Measurements from ENCODE around the gene PRSS8.

The PRSS8 gene

GRCh38 chr16:31118223-31119155 lies 17.0 kb downstream of the PRSS8 start:
- H3K27me3 ChIP-seq (replicated peaks in 2 of 5; ENCODE audit: control insufficient read depth in 4 of 5, insufficient read depth in 5 of 5, low read length in 4 of 5) = no peaks in the 10 kb centered on the region
- DNase-seq = no peak
- WGBS (ENCODE audit: insufficient coverage) = 53% methylated on average over 5 of the region's 9 CpGs
- H3K27ac ChIP-seq (ENCODE audit: insufficient read depth in 1 of 2, low read depth in 1 of 2, low read length in 2 of 2, poor library complexity in 1 of 2, severe bottlenecking in 2 of 2) = peak overlapping the region; percentile 51 to 88
- H3K9me3 ChIP-seq (ENCODE audit: control extremely low read depth in 1 of 5, control insufficient read depth in 4 of 5, insufficient read depth in 2 of 5, low read depth in 1 of 5, low read length in 4 of 5) = no peaks in the 10 kb centered on the region
- H3K4me3 ChIP-seq (ENCODE audit: control insufficient read depth in 1 of 7, extremely low read depth in 1 of 7, insufficient read depth in 4 of 7, low read depth in 2 of 7, low read length in 6 of 7) = peak overlapping the region; percentile 57 to 96 (median 87)
- peaks cover 7 to 31% (median 25%) of the 10 kb centered on the region in 4 experiments for H3K4me1 ChIP-seq (ENCODE audit: control extremely low read depth in 1 of 4, control insufficient read depth in 4 of 4, insufficient read depth in 4 of 4, low read length in 3 of 4)
- peaks cover 9 to 29% (median 20%) of the 10 kb centered on the region in 4 experiments for H3K36me3 ChIP-seq (ENCODE audit: control insufficient read depth in 4 of 4, insufficient read depth in 4 of 4, low read length in 3 of 4)
- ChIA-PET CTCF (interaction anchor here (1.1 to 5.3 kb wide), 6 partner anchors 9 to 325 kb away, joined by 3 to 38 read pairs (median 6); partner anchors contain the start of gene PRSS8), POLR2A (interaction anchor here (1.2 to 1.6 kb wide), 5 partner anchors 11 to 62 kb away, joined by 4 to 18 read pairs (median 8); partner anchors contain the start of gene FUS)

GRCh38 chr16:31117384-31118222 lies 17.9 kb downstream of the PRSS8 start, which contains the start of gene KAT8:
KAT8 (plus strand) TSS chr16:31117664; CDS start chr16:31117682, 18 bp downstream.
- peak within 1 kb of the TSS; percentile 51 to 88 for H3K27ac ChIP-seq (ENCODE audit: insufficient read depth in 1 of 2, low read depth in 1 of 2, low read length in 2 of 2, poor library complexity in 1 of 2, severe bottlenecking in 2 of 2)
- WGBS (ENCODE audit: insufficient coverage) = 0% methylated on average over 17 of the region's 68 CpGs
- ChIA-PET CTCF (interaction anchor here (0.8 to 5.3 kb wide), 8 partner anchors 10 to 326 kb away, joined by 3 to 38 read pairs (median 5); partner anchors contain the start of genes BCKDK and PRSS8), POLR2A (interaction anchor here (0.6 to 1.6 kb wide), 7 partner anchors 12 to 62 kb away, joined by 3 to 18 read pairs (median 6); partner anchors contain the start of genes FUS, ZNF646 and ZNF668)
- H3K27me3 ChIP-seq (replicated peaks in 2 of 5; ENCODE audit: control insufficient read depth in 4 of 5, insufficient read depth in 5 of 5, low read length in 4 of 5) = no peaks in the 10 kb centered on the region
- no peaks in the 10 kb centered on the region for H3K9me3 ChIP-seq (ENCODE audit: control extremely low read depth in 1 of 5, control insufficient read depth in 4 of 5, insufficient read depth in 2 of 5, low read depth in 1 of 5, low read length in 4 of 5)
- peaks cover 9 to 33% (median 20%) of the 10 kb centered on the region in 4 experiments for H3K36me3 ChIP-seq (ENCODE audit: control insufficient read depth in 4 of 4, insufficient read depth in 4 of 4, low read length in 3 of 4)
- H3K4me3 ChIP-seq (ENCODE audit: control insufficient read depth in 1 of 7, extremely low read depth in 1 of 7, insufficient read depth in 4 of 7, low read depth in 2 of 7, low read length in 6 of 7) = peak within 1 kb of the TSS; percentile 64 to 96 (median 87)
- H3K4me1 ChIP-seq (ENCODE audit: control extremely low read depth in 1 of 4, control insufficient read depth in 4 of 4, insufficient read depth in 4 of 4, low read length in 3 of 4) = peaks cover 11 to 40% (median 34%) of the 10 kb centered on the region in 4 experiments
- DNase-seq = peak; percentile 98 to 99 (median 99)

DNA sequence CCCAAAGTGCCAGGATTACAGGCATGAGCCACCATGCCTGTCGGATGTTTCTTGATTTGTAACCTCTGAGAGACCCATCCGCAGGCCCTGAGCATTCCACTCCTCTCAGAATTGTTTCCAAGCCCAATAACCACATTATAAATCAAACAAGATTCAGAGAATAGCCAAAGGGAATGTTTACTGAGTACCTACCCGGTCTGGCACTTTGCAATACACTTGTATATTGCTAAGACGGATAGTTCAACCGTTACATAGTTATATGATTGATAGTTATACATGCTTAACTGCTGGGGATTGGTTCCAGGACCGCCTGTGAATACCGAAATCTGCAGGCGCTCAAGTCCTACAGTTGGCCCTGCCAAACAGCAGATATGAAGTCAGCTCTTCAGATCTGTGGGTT lies 21.1 kb downstream of the PRSS8 start:
- POLR2A ChIA-PET = interaction anchor here (0.6 to 1.7 kb wide), 3 partner anchors 28 kb away, joined by 3 to 8 read pairs (median 4); no protein-coding TSS in a partner anchor
- H3K4me1 ChIP-seq (ENCODE audit: control extremely low read depth in 1 of 4, control insufficient read depth in 4 of 4, insufficient read depth in 4 of 4, low read length in 3 of 4) = peaks cover 12 to 47% (median 38%) of the 10 kb centered on the region in 4 experiments
- WGBS (ENCODE audit: insufficient coverage) = 97% methylated on average over 7 of the region's 8 CpGs

DNA sequence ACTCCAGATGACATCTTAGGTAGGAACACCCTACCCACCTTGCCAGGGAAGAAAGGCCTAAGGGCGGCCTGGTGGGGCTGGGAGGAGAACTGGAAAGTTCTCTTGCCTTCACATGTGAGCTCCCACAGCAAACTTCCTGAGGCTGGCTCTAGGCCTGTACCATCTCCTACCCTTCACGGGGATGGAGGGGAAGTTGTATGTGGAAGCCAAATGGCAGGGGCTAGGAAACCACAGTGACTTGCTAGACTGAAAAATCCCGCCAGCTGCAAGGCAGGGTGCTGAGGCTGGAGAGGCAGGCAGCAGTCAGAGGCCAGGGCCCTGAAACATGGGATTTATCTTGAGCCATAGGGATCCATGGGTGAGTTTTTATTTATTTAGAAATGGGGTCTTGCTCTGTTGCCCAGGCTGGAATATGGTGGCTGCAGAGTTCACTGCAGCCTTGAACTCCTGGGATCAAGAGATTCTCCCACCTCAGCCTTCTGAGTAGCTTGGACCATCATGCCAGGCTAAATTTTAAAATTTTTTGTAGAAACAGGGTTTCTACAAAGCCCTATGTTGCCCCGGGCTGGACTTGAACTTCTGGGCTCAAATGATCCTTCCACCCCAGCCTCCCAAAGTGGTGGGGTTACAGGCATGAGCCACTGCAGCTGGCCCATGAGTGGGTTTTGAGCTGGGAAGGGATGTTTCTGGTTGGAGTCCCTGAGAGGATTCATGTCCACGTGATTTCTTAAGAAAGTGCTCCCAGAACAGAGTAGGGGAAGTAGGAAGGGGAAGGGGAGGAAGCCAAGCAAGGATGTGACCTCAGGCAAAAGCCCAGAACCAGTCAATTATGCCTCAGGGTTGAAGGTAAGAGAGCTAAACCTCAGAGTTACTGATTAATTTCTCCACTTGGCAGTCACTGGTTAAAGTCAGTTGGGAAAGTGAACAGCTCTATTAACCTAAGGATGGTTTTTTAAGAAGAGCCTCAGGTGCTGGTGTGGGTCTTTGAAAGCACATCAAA lies 22.1 kb downstream of the PRSS8 start:
- peak; percentile 78 to 92 (median 91) for DNase-seq

More for the DNA sequence above, 21.1 kb downstream of the PRSS8 start:
- no peak overlapping the region for H3K4me3 ChIP-seq (ENCODE audit: control insufficient read depth in 1 of 7, extremely low read depth in 1 of 7, insufficient read depth in 4 of 7, low read depth in 2 of 7, low read length in 6 of 7)
- peaks cover 10 to 38% (median 28%) of the 10 kb centered on the region in 4 experiments for H3K36me3 ChIP-seq (ENCODE audit: control insufficient read depth in 4 of 4, insufficient read depth in 4 of 4, low read length in 3 of 4)
- H3K27ac ChIP-seq (ENCODE audit: insufficient read depth in 1 of 2, low read depth in 1 of 2, low read length in 2 of 2, poor library complexity in 1 of 2, severe bottlenecking in 2 of 2) = peak overlapping the region in 1 of 2 experiments; percentile 45
- DNase-seq = no peak
- no peaks in the 10 kb centered on the region for H3K27me3 ChIP-seq (replicated peaks in 2 of 5; ENCODE audit: control insufficient read depth in 4 of 5, insufficient read depth in 5 of 5, low read length in 4 of 5)
- no peaks in the 10 kb centered on the region for H3K9me3 ChIP-seq (ENCODE audit: control extremely low read depth in 1 of 5, control insufficient read depth in 4 of 5, insufficient read depth in 2 of 5, low read depth in 1 of 5, low read length in 4 of 5)
- CTCF ChIA-PET = interaction anchor here (0.6 to 3.5 kb wide), 7 partner anchors 19 to 161 kb away, joined by 3 to 27 read pairs (median 4); partner anchors contain the start of genes HSD3B7, ZNF646 and ZNF668

GRCh38 chr16:31112711-31113110 lies 22.8 kb downstream of the PRSS8 start:
- 92% methylated on average over 2 of the region's 2 CpGs for WGBS (ENCODE audit: insufficient coverage)
- no peaks in the 10 kb centered on the region for H3K9me3 ChIP-seq (ENCODE audit: control extremely low read depth in 1 of 5, control insufficient read depth in 4 of 5, insufficient read depth in 2 of 5, low read depth in 1 of 5, low read length in 4 of 5)
- H3K36me3 ChIP-seq (ENCODE audit: control insufficient read depth in 4 of 4, insufficient read depth in 4 of 4, low read length in 3 of 4) = peaks cover 8 to 37% (median 29%) of the 10 kb centered on the region in 4 experiments
- DNase-seq = no peak
- H3K4me3 ChIP-seq (ENCODE audit: control insufficient read depth in 1 of 7, extremely low read depth in 1 of 7, insufficient read depth in 4 of 7, low read depth in 2 of 7, low read length in 6 of 7) = no peak overlapping the region
- H3K27ac ChIP-seq (ENCODE audit: insufficient read depth in 1 of 2, low read depth in 1 of 2, low read length in 2 of 2, poor library complexity in 1 of 2, severe bottlenecking in 2 of 2) = peak overlapping the region; percentile 7 to 56
- no peaks in the 10 kb centered on the region for H3K27me3 ChIP-seq (replicated peaks in 2 of 5; ENCODE audit: control insufficient read depth in 4 of 5, insufficient read depth in 5 of 5, low read length in 4 of 5)
- CTCF ChIA-PET = interaction anchor here (1.2 to 3.5 kb wide), 6 partner anchors 17 to 128 kb away, joined by 4 to 27 read pairs (median 8); partner anchors contain the start of gene HSD3B7
- H3K4me1 ChIP-seq (ENCODE audit: control extremely low read depth in 1 of 4, control insufficient read depth in 4 of 4, insufficient read depth in 4 of 4, low read length in 3 of 4) = peaks cover 7 to 47% (median 40%) of the 10 kb centered on the region in 4 experiments
- POLR2A ChIA-PET = interaction anchor here (1.0 to 1.5 kb wide), 2 partner anchors 16 to 67 kb away, joined by 3 to 10 read pairs; partner anchors contain the start of gene FUS

More for the DNA sequence above, 22.1 kb downstream of the PRSS8 start:
- ChIA-PET CTCF (interaction anchor here (1.2 to 3.5 kb wide), 7 partner anchors 18 to 129 kb away, joined by 4 to 27 read pairs (median 4); partner anchors contain the start of genes HSD3B7, ZNF646 and ZNF668), POLR2A (interaction anchor here (1.2 to 1.5 kb wide), 2 partner anchors 29 to 67 kb away, joined by 3 to 10 read pairs; partner anchors contain the start of gene FUS)
- 25% methylated on average over 4 of the region's 5 CpGs for WGBS (ENCODE audit: insufficient coverage)
- Histone ChIP-seq H3K4me3 (ENCODE audit: control insufficient read depth in 1 of 7, extremely low read depth in 1 of 7, insufficient read depth in 4 of 7, low read depth in 2 of 7, low read length in 6 of 7) (peak overlapping the region in 3 of 7 experiments; percentile 6 to 25 (median 24)), H3K27me3 (replicated peaks in 2 of 5; ENCODE audit: control insufficient read depth in 4 of 5, insufficient read depth in 5 of 5, low read length in 4 of 5) (no peaks in the 10 kb centered on the region), H3K9me3 (ENCODE audit: control extremely low read depth in 1 of 5, control insufficient read depth in 4 of 5, insufficient read depth in 2 of 5, low read depth in 1 of 5, low read length in 4 of 5) (no peaks in the 10 kb centered on the region), H3K4me1 (ENCODE audit: control extremely low read depth in 1 of 4, control insufficient read depth in 4 of 4, insufficient read depth in 4 of 4, low read length in 3 of 4) (peaks cover 11 to 49% (median 43%) of the 10 kb centered on the region in 4 experiments), H3K36me3 (ENCODE audit: control insufficient read depth in 4 of 4, insufficient read depth in 4 of 4, low read length in 3 of 4) (peaks cover 8 to 37% (median 29%) of the 10 kb centered on the region in 4 experiments), H3K27ac (ENCODE audit: insufficient read depth in 1 of 2, low read depth in 1 of 2, low read length in 2 of 2, poor library complexity in 1 of 2, severe bottlenecking in 2 of 2) (peak overlapping the region in 1 of 2 experiments; percentile 56)

All from common myeloid progenitor, CD34-positive (primary cell).